Parathyroid adenoma (tissue), 2 donors: Measurements from ENCODE around the gene CFAP61.

ENCODE experiments used
- H2AFZ ChIP-seq: fragments of 300-600 bp; sonication (generic); one replicate; pipeline ENCODE4 v1.7.0; 2017; ENCODE audit warnings: antibody characterized with exemption, mild to moderate bottlenecking
- H3K27ac ChIP-seq: fragments of 300-600 bp; sonication (generic); one replicate; pipeline ENCODE4 v1.7.0; 2017
- H3K27me3 ChIP-seq: fragments of 300-600 bp; sonication (generic); one replicate; pipeline ENCODE4 v1.7.0; 2017; ENCODE audit warnings: low read length; ENCODE audit not compliant: control insufficient read depth, insufficient read depth
- H3K36me3 ChIP-seq: fragments of 300-600 bp; sonication (generic); one replicate; pipeline ENCODE4 v1.7.0; 2017; ENCODE audit warnings: low read length; ENCODE audit not compliant: control insufficient read depth, insufficient read depth
- H3K4me1 ChIP-seq: fragments of 300-600 bp; sonication (generic); one replicate; pipeline ENCODE4 v1.7.0; 2017; ENCODE audit warnings: control low read depth
- H3K4me2 ChIP-seq: fragments of 300-600 bp; sonication (generic); one replicate; pipeline ENCODE4 v1.7.0; 2017; ENCODE audit warnings: low read length
- H3K4me3 ChIP-seq: fragments of 300-600 bp; sonication (generic); one replicate; pipeline ENCODE4 v1.7.0; 2017; ENCODE audit warnings: low read depth, low read length
- H3K79me2 ChIP-seq: fragments of 300-600 bp; sonication (generic); one replicate; pipeline ENCODE4 v1.7.0; 2017; ENCODE audit warnings: control low read depth
- H3K9ac ChIP-seq: fragments of 300-600 bp; sonication (generic); one replicate; pipeline ENCODE4 v1.7.0; 2017; ENCODE audit warnings: mild to moderate bottlenecking
- H3K9me3 ChIP-seq: fragments of 300-600 bp; sonication (generic); one replicate; pipeline ENCODE4 v1.7.0; 2017; ENCODE audit warnings: low read length; ENCODE audit not compliant: control insufficient read depth
- TF ChIP-seq, protein P1 (sequence below): fragments of 300-600 bp; sonication (generic); IDR thresholded peaks from one replicate; pipeline ENCODE4 v1.7.0; 2017; ENCODE audit warnings: antibody characterized with exemption, mild to moderate bottlenecking
- donor health status: primary hyperparathyroidism.

Gene CFAP61

DNA sequence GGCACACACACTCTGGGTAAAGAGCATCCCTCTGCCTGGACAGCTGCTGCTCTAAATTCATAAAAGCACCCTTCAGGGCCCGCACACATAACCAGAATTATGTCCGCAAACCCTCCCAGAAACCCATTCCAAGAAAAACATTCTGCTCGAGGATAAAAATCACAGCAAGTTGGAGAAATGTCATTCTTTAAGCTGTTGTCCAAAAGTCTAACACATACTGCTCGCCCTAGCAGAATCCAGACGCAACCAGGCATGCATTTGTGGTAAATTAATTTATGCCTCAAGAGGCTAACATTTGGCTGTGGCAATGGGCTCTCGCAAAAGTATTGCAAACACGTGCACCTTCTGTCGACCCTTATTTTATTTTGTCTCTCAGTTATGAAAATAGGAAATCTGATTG, 199.5 kb downstream of the CFAP61 start:
- no peak overlapping the region for H3K4me2 ChIP-seq
- no peak overlapping the region for H3K27ac ChIP-seq
- H3K4me1 ChIP-seq: no peaks in the 10 kb centered on the region
- H3K9me3 ChIP-seq: no peaks in the 10 kb centered on the region
- no peak overlapping the region for H3K9ac ChIP-seq
- TF ChIP-seq, protein P1, sequence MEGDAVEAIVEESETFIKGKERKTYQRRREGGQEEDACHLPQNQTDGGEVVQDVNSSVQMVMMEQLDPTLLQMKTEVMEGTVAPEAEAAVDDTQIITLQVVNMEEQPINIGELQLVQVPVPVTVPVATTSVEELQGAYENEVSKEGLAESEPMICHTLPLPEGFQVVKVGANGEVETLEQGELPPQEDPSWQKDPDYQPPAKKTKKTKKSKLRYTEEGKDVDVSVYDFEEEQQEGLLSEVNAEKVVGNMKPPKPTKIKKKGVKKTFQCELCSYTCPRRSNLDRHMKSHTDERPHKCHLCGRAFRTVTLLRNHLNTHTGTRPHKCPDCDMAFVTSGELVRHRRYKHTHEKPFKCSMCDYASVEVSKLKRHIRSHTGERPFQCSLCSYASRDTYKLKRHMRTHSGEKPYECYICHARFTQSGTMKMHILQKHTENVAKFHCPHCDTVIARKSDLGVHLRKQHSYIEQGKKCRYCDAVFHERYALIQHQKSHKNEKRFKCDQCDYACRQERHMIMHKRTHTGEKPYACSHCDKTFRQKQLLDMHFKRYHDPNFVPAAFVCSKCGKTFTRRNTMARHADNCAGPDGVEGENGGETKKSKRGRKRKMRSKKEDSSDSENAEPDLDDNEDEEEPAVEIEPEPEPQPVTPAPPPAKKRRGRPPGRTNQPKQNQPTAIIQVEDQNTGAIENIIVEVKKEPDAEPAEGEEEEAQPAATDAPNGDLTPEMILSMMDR: no peak
- H2AFZ ChIP-seq: no peak overlapping the region
- H3K36me3 ChIP-seq: no peaks in the 10 kb centered on the region
- no peak overlapping the region for H3K4me3 ChIP-seq
- no peaks in the 10 kb centered on the region for H3K27me3 ChIP-seq
- no peaks in the 10 kb centered on the region for H3K79me2 ChIP-seq

DNA sequence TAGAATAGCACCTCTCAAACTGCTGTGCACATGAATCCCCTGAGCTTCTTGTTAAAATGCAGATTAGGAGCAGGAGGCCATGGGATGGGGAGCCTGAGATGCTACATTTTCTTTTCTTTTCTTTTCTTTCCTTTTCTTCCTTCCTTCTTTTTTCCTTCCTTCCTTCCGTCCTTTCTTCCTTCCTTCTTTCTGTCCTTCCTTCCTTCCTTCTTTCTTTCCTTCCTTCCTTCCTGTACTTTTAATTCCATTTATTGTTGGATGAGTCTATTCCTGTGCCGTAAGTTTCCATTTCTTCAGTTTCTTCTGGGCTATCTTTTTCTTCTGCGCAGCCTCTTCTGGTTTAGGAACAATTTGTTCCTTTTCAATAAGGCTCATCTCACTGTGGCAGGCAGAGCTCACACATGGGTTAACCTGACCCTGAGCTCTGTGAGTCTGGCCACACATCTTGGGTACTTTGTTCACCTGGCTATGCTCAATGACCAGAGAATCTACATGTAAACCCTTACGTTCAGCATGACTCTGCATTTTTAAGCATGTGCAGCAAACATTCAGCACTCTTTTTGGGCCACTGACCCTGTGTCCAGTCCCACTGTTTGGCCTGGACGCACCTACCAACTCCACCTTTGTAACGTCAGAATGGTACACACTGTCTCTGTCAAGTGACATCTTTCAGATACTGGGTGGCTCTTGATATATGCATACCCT, 200.9 kb downstream of the CFAP61 start:
- no peak overlapping the region for H3K4me2 ChIP-seq
- H3K27me3 ChIP-seq: no peaks in the 10 kb centered on the region
- H2AFZ ChIP-seq: no peak overlapping the region
- no peak overlapping the region for H3K9ac ChIP-seq
- H3K27ac ChIP-seq: no peak overlapping the region
- no peaks in the 10 kb centered on the region for H3K36me3 ChIP-seq
- no peaks in the 10 kb centered on the region for H3K79me2 ChIP-seq
- no peak overlapping the region for H3K4me3 ChIP-seq
- no peaks in the 10 kb centered on the region for H3K4me1 ChIP-seq
- TF ChIP-seq, protein P1: no peak
- H3K9me3 ChIP-seq: no peaks in the 10 kb centered on the region

DNA sequence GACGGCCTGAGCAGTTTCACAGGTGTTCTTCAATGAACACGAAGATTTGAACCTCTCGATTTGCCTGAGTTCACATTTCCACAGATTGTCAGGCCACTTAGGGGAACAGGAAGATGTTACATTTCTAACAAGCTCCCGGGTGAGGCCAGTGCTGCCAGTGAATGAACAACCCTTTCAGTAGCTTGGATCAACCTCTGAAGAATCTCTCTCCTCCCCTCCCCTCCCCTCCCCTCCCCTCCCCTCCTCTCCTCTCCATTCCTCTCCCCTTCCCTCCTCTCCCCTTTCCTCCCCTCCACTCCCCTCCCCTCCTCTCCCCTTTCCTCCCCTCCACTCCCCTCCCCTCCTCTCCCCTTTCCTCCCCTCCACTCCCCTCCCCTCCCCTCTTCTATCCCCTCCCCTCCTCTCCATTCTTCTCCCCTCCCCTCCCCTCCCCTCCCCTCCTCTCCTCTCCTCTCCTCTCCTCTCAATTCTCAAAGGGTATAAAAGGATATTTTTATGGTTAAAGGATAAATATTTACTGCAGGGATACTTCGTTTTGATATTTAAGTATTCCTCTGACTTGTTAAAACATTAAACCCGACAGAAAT, 201.5 kb downstream of the CFAP61 start:
- Histone ChIP-seq H3K9ac (no peak overlapping the region), H3K4me2 (no peak overlapping the region), H3K27me3 (no peaks in the 10 kb centered on the region), H3K9me3 (peaks cover 2% of the 10 kb centered on the region), H3K27ac (no peak overlapping the region), H3K79me2 (no peaks in the 10 kb centered on the region), H3K4me1 (no peaks in the 10 kb centered on the region), H3K4me3 (no peak overlapping the region), H3K36me3 (no peaks in the 10 kb centered on the region), H2AFZ (no peak overlapping the region)
- TF ChIP-seq, protein P1: no peak

DNA sequence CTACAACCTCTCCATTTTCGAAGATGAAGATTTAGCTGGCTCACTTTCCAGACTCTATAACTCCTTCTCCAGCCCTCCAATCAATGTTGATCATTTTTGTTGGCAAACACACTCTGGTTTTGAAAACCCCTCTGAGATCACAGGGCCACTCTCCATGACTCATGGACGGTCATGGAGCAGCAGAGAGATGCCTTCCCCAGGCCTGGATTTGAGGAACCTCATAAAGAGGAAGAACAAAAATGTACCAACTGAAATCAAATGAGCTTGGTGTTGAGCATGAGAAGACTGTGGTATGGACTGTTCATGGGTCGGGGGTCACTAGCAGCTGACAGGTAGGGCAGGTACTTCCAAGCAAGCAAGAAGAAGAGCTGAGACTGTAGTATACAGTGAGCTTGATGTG, 202.8 kb downstream of the CFAP61 start:
- no peak overlapping the region for H3K27ac ChIP-seq
- H3K4me2 ChIP-seq: no peak overlapping the region
- no peak overlapping the region for H3K9ac ChIP-seq
- TF ChIP-seq, protein P1: no peak
- H3K27me3 ChIP-seq: no peaks in the 10 kb centered on the region
- H3K36me3 ChIP-seq: no peaks in the 10 kb centered on the region
- peaks cover 2% of the 10 kb centered on the region for H3K9me3 ChIP-seq
- no peak overlapping the region for H2AFZ ChIP-seq
- H3K4me1 ChIP-seq: no peaks in the 10 kb centered on the region
- H3K4me3 ChIP-seq: no peak overlapping the region
- no peaks in the 10 kb centered on the region for H3K79me2 ChIP-seq

DNA sequence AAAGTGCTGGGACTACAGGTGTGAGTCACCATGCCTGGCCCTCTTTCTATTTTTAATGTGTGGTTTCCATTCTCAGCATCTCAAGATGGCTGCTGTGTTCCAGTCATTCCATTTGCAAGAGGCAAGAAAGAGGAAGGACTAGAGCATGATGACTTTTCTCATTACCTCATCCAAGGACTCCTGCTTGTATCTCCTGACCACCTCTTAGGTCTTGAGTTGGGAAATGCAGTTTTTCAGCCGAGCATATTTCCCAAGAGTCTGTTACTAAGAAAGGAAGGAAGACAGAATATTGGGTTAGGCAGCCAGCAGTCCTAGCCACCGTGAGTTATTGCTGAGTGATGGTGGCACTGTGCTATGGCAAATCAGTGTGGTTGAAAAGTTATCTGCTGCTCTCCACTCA, 207.2 kb downstream of the CFAP61 start:
- H3K79me2 ChIP-seq: no peaks in the 10 kb centered on the region
- H3K27ac ChIP-seq: no peak overlapping the region
- H3K9ac ChIP-seq: no peak overlapping the region
- H3K9me3 ChIP-seq: peaks cover 2% of the 10 kb centered on the region
- TF ChIP-seq, protein P1: no peak
- H3K4me1 ChIP-seq: no peaks in the 10 kb centered on the region
- no peak overlapping the region for H2AFZ ChIP-seq
- no peak overlapping the region for H3K4me2 ChIP-seq
- H3K27me3 ChIP-seq: no peaks in the 10 kb centered on the region
- H3K36me3 ChIP-seq: no peaks in the 10 kb centered on the region
- H3K4me3 ChIP-seq: no peak overlapping the region
